Lung (tissue), 12 donors: ENCODE data around the gene CFAP221. TPM values are rescaled to one million over a fixed set of nuclear protein-coding genes. Genes with fewer than 3 reads are reported as not detected.

Experiments
- ATAC-seq: fragments of 200-7000 bp; cut with Tn5 transposase; one replicate; pipeline ENCODE4 v1.9.1; 2020; ENCODE audit warnings: moderate number of reproducible peaks; ENCODE audit not compliant: insufficient read depth, low FRiP score
- DNase-seq, 3 donors: peaks; one replicate each; pipeline ENCODE4 v3.0.0-alpha.2; 2013 to 2017
- H3K27ac ChIP-seq, 2 donors: one replicate each; pipeline ENCODE4 v1.5.1; 2013; ENCODE audit warnings: mild to moderate bottlenecking in 2 of 2, moderate library complexity in 2 of 2, control low read depth in 1 of 2, inconsistent platforms in 1 of 2, low read depth in 1 of 2, low read length in 1 of 2
- H3K27me3 ChIP-seq, 3 donors: one replicate each; pipeline ENCODE4 v1.5.1; 2013; ENCODE audit warnings: low read length in 2 of 3; ENCODE audit not compliant: control insufficient read depth in 3 of 3, insufficient read depth in 3 of 3
- H3K36me3 ChIP-seq, 4 donors: one replicate each; pipeline ENCODE4 v1.5.1; 2013; ENCODE audit warnings: low read length in 4 of 4, mild to moderate bottlenecking in 1 of 4, moderate library complexity in 1 of 4; ENCODE audit not compliant: control insufficient read depth in 4 of 4, insufficient read depth in 4 of 4
- H3K4me1 ChIP-seq, 5 donors: one replicate each; pipeline ENCODE4 v1.5.1; 2013; ENCODE audit warnings: low read length in 5 of 5, mild to moderate bottlenecking in 2 of 5, moderate library complexity in 1 of 5; ENCODE audit not compliant: control insufficient read depth in 5 of 5, insufficient read depth in 5 of 5
- H3K4me3 ChIP-seq: one replicate; pipeline ENCODE4 v1.5.1; 2013; ENCODE audit warnings: mild to moderate bottlenecking, control low read depth, moderate library complexity
- H3K9ac ChIP-seq, 2 donors: one replicate each; pipeline ENCODE4 v1.5.1; 2013; ENCODE audit warnings: low read length in 2 of 2, control low read depth in 1 of 2; ENCODE audit not compliant: insufficient read depth in 1 of 2
- H3K9me3 ChIP-seq, 4 donors: one replicate each; pipeline ENCODE4 v1.5.1; 2013; ENCODE audit warnings: low read length in 3 of 4, mild to moderate bottlenecking in 1 of 4, moderate library complexity in 1 of 4; ENCODE audit not compliant: control insufficient read depth in 4 of 4, insufficient read depth in 3 of 4
- WGBS, 2 donors: extraction: QIAGEN DNeasy Blood & Tissue Kit; methylation state at CpG; one replicate each; pipeline ENCODE4 v1.1.7; 2013; 5-methylcytosine and 5-hydroxymethylcytosine counted together
- polyA plus RNA-seq, 2 donors: library from polyadenylated mRNA; stranded (reverse); fragments of 200-250 nt; gene quantifications; one replicate each; pipeline ENCODE4 v1.2.1, GENCODE V29; 2013
- total RNA-seq, 2 donors: library from RNA; depleted of rRNA in 1 of 2; stranded (reverse); fragments of >200 nt in 1 of 2; gene quantifications; one replicate each; pipeline ENCODE4 v1.2.1, GENCODE V29; 2014 to 2021
- TF ChIP-seq, protein P1 (sequence below): IDR thresholded peaks from 2 replicates; pipeline ENCODE4 v1.5.1; 2012; ENCODE audit warnings: mild to moderate bottlenecking; ENCODE audit errors: control extremely low read depth, extremely low read depth
- donor health status: control.
- donor health status: control.
- donor health status: Bipolar disorder and iron deficiency.
- donor health status: healthy.
- donor health status: DM: yes; HTN: yes; CAD: no.

The CFAP221 gene
- total and polyA plus RNA-seq, 4 donors = 8.6 to 63.5 (median 29.3) TPM

DNA sequence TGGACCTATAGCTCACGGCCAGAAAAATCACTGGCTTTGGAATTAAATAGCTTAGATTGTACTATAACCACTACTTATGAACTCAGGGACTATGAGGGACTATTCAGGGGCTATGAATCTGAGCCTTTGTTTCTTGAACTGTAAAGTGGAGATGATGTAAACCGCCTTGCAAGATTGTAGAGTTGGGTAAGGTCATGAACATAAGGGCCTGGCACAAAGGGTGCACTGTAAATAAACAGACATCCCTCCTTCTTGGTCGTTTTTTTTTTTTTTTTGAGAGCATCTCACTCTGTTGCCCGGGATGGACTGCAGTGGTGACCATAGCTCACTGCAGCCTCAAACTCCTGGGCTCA is 137.6 kb downstream of the CFAP221 start:
- TF ChIP-seq, protein P1, sequence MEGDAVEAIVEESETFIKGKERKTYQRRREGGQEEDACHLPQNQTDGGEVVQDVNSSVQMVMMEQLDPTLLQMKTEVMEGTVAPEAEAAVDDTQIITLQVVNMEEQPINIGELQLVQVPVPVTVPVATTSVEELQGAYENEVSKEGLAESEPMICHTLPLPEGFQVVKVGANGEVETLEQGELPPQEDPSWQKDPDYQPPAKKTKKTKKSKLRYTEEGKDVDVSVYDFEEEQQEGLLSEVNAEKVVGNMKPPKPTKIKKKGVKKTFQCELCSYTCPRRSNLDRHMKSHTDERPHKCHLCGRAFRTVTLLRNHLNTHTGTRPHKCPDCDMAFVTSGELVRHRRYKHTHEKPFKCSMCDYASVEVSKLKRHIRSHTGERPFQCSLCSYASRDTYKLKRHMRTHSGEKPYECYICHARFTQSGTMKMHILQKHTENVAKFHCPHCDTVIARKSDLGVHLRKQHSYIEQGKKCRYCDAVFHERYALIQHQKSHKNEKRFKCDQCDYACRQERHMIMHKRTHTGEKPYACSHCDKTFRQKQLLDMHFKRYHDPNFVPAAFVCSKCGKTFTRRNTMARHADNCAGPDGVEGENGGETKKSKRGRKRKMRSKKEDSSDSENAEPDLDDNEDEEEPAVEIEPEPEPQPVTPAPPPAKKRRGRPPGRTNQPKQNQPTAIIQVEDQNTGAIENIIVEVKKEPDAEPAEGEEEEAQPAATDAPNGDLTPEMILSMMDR = no peak
- WGBS, 2 donors = 64 to 66% methylated on average over 4 of the region's 4 CpGs
- Histone ChIP-seq H3K4me1 (peaks cover 0 to 8% (median 5%) of the 10 kb centered on the region in 5 donors), H3K9me3 (no peaks in the 10 kb centered on the region), H3K9ac (no peak overlapping the region), H3K27me3 (no peaks in the 10 kb centered on the region), H3K36me3 (peaks cover 0 to 8% (median 0%) of the 10 kb centered on the region in 4 donors), H3K27ac (no peak overlapping the region), H3K4me3 (no peak overlapping the region)
- no peak for DNase-seq
- ATAC-seq = no peak

- H3K27me3 ChIP-seq = no peaks in the 10 kb centered on the region
- WGBS, 2 donors = 90 to 92% methylated on average over 8 of the region's 8 CpGs
- no peak for DNase-seq
Observed at GRCh38 chr2:119682578-119682977, 138.3 kb downstream of the CFAP221 start.

DNA sequence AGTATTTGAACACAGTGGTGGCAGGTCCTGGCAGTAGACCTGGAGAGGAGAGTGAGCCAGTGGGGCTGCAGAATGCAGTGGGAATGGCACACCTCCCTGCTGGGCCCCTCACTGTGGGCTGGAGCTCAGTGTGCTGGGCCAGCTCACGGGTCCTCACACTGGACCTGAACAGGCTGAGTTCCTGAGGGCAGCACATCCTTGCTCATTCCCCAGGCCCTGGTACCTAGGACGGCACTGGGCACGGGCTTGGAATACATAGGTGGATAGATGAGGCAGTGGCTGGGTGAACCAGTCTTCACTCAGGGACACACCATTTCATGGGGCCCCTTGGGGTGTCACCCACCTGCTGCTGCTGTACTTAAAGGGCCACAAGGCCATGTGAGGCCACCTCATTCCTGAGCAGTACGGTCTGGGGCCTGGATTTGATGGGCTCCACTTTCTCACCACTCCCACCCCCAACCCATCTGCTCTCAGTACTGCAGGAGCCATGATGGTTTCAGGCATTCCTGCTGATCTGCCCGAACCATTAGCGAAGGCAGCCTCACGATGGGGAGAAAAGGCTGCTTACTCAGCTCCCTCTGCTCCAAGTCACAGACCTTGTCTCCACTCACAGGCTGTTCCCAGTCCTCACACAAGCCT is 138.9 kb downstream of the CFAP221 start:
- no peak overlapping the region for H3K27ac ChIP-seq

More at GRCh38 chr2:119682578-119682977, 138.3 kb downstream of the CFAP221 start:
- Histone ChIP-seq H3K27ac (no peak overlapping the region), H3K36me3 (peaks cover 0 to 9% (median 2%) of the 10 kb centered on the region in 4 donors), H3K9ac (no peak overlapping the region), H3K4me1 (peaks cover 0 to 8% (median 5%) of the 10 kb centered on the region in 5 donors), H3K4me3 (no peak overlapping the region), H3K9me3 (no peaks in the 10 kb centered on the region)
- TF ChIP-seq, protein P1 = no peak
- ATAC-seq = no peak

More for the DNA sequence above, 138.9 kb downstream of the CFAP221 start:
- ATAC-seq (no peak), DNase-seq (no peak)
- peaks cover 0 to 9% (median 2%) of the 10 kb centered on the region in 4 donors for H3K36me3 ChIP-seq
- WGBS, 2 donors = 92 to 93% methylated on average over 7 of the region's 7 CpGs
- TF ChIP-seq, protein P1 = no peak
- no peak overlapping the region for H3K4me3 ChIP-seq
- no peaks in the 10 kb centered on the region for H3K9me3 ChIP-seq
- no peaks in the 10 kb centered on the region for H3K27me3 ChIP-seq
- H3K9ac ChIP-seq = no peak overlapping the region
- peaks cover 0 to 8% (median 5%) of the 10 kb centered on the region in 5 donors for H3K4me1 ChIP-seq
